OCI-LY3 (cell line): ENCODE results near the gene DENND11.

ENCODE experiments used
- H2AFZ ChIP-seq: fragments of 200-600, 300-600 bp; shearing (Covaris generic); 2 replicates; pipeline ENCODE4 v1.6.0; 2014; ENCODE audit warnings: antibody characterized with exemption, low read depth, low read length
- H3K27ac ChIP-seq: fragments of 200-600, 300-600 bp; sonication (generic); 2 replicates; pipeline ENCODE4 v1.5.1; 2014; ENCODE audit warnings: mild to moderate bottlenecking, low read length, moderate library complexity, mixed read lengths
- H3K27me3 ChIP-seq: fragments of 200-600, 300-600 bp; sonication (generic); 2 replicates; pipeline ENCODE4 v1.6.1; 2014; ENCODE audit warnings: low read depth, low read length, mixed read lengths
- H3K36me3 ChIP-seq: fragments of 200-600, 300-600 bp; sonication (generic); replicated peaks from 2 replicates; pipeline ENCODE3; 2014; ENCODE audit warnings: low read depth, low read length, mixed read lengths
- H3K4me1 ChIP-seq: fragments of 300-600, 200-600 bp; sonication (generic); 2 replicates; pipeline ENCODE4 v1.6.1; 2014; ENCODE audit warnings: low read length, mixed read lengths
- H3K4me2 ChIP-seq: fragments of 200-600, 300-600 bp; sonication (generic); 2 replicates; pipeline ENCODE4 v1.6.1; 2014; ENCODE audit warnings: low read length, mixed read lengths
- H3K4me3 ChIP-seq: fragments of 300-600, 200-600 bp; sonication (generic); 2 replicates; pipeline ENCODE4 v1.5.1; 2014; ENCODE audit warnings: antibody characterized with exemption, mild to moderate bottlenecking, low read length, moderate library complexity
- H3K79me2 ChIP-seq: fragments of 300-600, 200-600 bp; shearing (Covaris generic); 2 replicates; pipeline ENCODE4 v1.6.1; 2014; ENCODE audit warnings: mild to moderate bottlenecking, low read length, mixed read lengths
- H3K9ac ChIP-seq: fragments of 300-600, 200-600 bp; shearing (Covaris generic); 2 replicates; pipeline ENCODE4 v1.6.0; 2014; ENCODE audit warnings: mild to moderate bottlenecking, low read length, moderate library complexity
- H3K9me3 ChIP-seq: fragments of 200-600, 300-600 bp; shearing (Covaris generic); 2 replicates; pipeline ENCODE4 v1.6.1; 2014; ENCODE audit warnings: low read length, mixed read lengths; ENCODE audit not compliant: insufficient read depth
- H4K20me1 ChIP-seq: fragments of 200-600, 300-600 bp; sonication (generic); 2 replicates; pipeline ENCODE4 v1.6.1; 2016; ENCODE audit warnings: low read length, mixed read lengths; ENCODE audit not compliant: insufficient read depth
- EZH2phosphoT487 ChIP-seq: fragments of 200-600 bp; shearing (Covaris generic); IDR thresholded peaks from 2 replicates; pipeline ENCODE4 v1.6.1; 2018; ENCODE audit warnings: antibody characterized with exemption, mixed run types, low read depth
- TF ChIP-seq, protein P1 (sequence below): fragments of 200-600, 300-600 bp; sonication (generic); IDR thresholded peaks from 2 replicates; pipeline ENCODE4 v1.5.1; 2014; ENCODE audit warnings: antibody characterized with exemption, low read length, low read depth

Gene DENND11, protein sequence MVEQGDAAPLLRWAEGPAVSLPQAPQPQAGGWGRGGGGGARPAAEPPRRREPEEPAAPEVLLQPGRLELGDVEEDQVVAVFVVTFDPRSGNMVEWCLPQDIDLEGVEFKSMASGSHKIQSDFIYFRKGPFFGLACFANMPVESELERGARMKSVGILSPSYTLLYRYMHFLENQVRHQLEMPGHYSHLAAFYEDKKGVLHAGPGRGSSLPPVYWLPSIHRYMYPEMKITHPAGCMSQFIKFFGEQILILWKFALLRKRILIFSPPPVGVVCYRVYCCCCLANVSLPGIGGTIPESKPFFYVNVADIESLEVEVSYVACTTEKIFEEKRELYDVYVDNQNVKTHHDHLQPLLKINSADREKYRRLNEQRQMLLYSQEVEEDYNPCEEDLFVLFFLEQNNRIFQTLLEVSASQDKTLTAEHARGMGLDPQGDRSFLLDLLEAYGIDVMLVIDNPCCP

GRCh38 chr7:141702047-141702567, at the start of gene DENND11:
DENND11 (minus strand) TSS chr7:141702166; CDS start chr7:141702153, 13 bp downstream.
- peaks cover 21% of the 10 kb centered on the region for H3K79me2 ChIP-seq
- no peaks in the 10 kb centered on the region for H3K9me3 ChIP-seq
- H3K9ac ChIP-seq = peak within 1 kb of the TSS; percentile 76
- peak within 1 kb of the TSS; percentile 75 for H2AFZ ChIP-seq
- no peaks in the 10 kb centered on the region for H3K36me3 ChIP-seq
- peak within 1 kb of the TSS; percentile 93 for H3K4me3 ChIP-seq
- peak within 1 kb of the TSS; percentile 86 for H3K4me2 ChIP-seq
- TF ChIP-seq EZH2phosphoT487 = no peak
- TF ChIP-seq, protein P1, sequence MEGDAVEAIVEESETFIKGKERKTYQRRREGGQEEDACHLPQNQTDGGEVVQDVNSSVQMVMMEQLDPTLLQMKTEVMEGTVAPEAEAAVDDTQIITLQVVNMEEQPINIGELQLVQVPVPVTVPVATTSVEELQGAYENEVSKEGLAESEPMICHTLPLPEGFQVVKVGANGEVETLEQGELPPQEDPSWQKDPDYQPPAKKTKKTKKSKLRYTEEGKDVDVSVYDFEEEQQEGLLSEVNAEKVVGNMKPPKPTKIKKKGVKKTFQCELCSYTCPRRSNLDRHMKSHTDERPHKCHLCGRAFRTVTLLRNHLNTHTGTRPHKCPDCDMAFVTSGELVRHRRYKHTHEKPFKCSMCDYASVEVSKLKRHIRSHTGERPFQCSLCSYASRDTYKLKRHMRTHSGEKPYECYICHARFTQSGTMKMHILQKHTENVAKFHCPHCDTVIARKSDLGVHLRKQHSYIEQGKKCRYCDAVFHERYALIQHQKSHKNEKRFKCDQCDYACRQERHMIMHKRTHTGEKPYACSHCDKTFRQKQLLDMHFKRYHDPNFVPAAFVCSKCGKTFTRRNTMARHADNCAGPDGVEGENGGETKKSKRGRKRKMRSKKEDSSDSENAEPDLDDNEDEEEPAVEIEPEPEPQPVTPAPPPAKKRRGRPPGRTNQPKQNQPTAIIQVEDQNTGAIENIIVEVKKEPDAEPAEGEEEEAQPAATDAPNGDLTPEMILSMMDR = no peak
- H3K27ac ChIP-seq = no peak within 1 kb of the TSS
- peaks cover 24% of the 10 kb centered on the region for H3K4me1 ChIP-seq
- peaks cover 24% of the 10 kb centered on the region for H4K20me1 ChIP-seq
- H3K27me3 ChIP-seq = peaks cover 15% of the 10 kb centered on the region

GRCh38 chr7:141748396-141748795, 46.4 kb upstream of the DENND11 start:
- no peaks in the 10 kb centered on the region; the same call in 1 of the 2 replicates for H3K79me2 ChIP-seq
- H3K4me2 ChIP-seq = no peak overlapping the region
- H2AFZ ChIP-seq = no peak overlapping the region

GRCh38 chr7:141744131-141744530, 42.2 kb upstream of the DENND11 start:
- Histone ChIP-seq H3K36me3 (peaks cover 65% of the 10 kb centered on the region), H3K4me1 (peaks cover 12% of the 10 kb centered on the region), H3K27me3 (no peaks in the 10 kb centered on the region), H2AFZ (no peak overlapping the region), H3K4me2 (no peak overlapping the region), H3K27ac (no peak overlapping the region), H3K9ac (no peak overlapping the region), H4K20me1 (no peaks in the 10 kb centered on the region), H3K79me2 (peaks cover 29% of the 10 kb centered on the region), H3K4me3 (no peak overlapping the region), H3K9me3 (no peaks in the 10 kb centered on the region)
- no peak for TF ChIP-seq EZH2phosphoT487
- TF ChIP-seq, protein P1 = no peak

More at GRCh38 chr7:141748396-141748795, 46.4 kb upstream of the DENND11 start:
- Histone ChIP-seq H3K4me3 (no peak overlapping the region), H3K9ac (no peak overlapping the region), H3K27me3 (no peaks in the 10 kb centered on the region), H3K4me1 (no peaks in the 10 kb centered on the region), H4K20me1 (no peaks in the 10 kb centered on the region), H3K36me3 (peaks cover 66% of the 10 kb centered on the region), H3K9me3 (peaks cover 12% of the 10 kb centered on the region), H3K27ac (no peak overlapping the region)
- no peak for TF ChIP-seq EZH2phosphoT487
- TF ChIP-seq, protein P1 = no peak

- Histone ChIP-seq H3K9ac (no peak overlapping the region), H4K20me1 (no peaks in the 10 kb centered on the region), H3K4me3 (no peak overlapping the region), H3K9me3 (no peaks in the 10 kb centered on the region), H3K27ac (no peak overlapping the region), H2AFZ (no peak overlapping the region), H3K4me2 (no peak overlapping the region), H3K79me2 (peaks cover 40% of the 10 kb centered on the region), H3K27me3 (no peaks in the 10 kb centered on the region), H3K4me1 (peaks cover 15% of the 10 kb centered on the region), H3K36me3 (peaks cover 55% of the 10 kb centered on the region)
- TF ChIP-seq EZH2phosphoT487 = no peak
- TF ChIP-seq, protein P1 = no peak
These were observed 40.3 kb upstream of the DENND11 start for GRCh38 chr7:141742229-141742628.
